ENCODE results near the gene SKP2.

Gene SKP2

DNA sequence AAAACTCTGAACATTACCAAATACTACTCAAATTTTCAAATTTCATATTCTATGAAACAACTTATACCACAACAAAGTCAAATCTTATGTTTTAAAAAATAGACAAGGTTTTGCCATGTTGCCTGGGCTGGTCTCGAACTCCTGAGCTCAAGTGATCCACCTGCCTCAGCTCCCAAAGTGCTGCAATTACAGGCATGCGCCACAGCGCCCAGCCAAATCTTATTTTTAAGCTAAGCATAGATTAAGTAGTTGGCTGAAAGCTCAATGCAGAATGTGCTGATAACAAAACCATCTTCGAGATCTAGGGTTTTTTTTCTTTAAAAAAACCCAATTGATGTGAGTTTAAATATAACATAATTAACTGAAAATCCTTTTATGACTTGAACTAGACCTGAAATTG is 6.6 kb upstream of the SKP2 start:
- TF ChIP-seq, protein P1, sequence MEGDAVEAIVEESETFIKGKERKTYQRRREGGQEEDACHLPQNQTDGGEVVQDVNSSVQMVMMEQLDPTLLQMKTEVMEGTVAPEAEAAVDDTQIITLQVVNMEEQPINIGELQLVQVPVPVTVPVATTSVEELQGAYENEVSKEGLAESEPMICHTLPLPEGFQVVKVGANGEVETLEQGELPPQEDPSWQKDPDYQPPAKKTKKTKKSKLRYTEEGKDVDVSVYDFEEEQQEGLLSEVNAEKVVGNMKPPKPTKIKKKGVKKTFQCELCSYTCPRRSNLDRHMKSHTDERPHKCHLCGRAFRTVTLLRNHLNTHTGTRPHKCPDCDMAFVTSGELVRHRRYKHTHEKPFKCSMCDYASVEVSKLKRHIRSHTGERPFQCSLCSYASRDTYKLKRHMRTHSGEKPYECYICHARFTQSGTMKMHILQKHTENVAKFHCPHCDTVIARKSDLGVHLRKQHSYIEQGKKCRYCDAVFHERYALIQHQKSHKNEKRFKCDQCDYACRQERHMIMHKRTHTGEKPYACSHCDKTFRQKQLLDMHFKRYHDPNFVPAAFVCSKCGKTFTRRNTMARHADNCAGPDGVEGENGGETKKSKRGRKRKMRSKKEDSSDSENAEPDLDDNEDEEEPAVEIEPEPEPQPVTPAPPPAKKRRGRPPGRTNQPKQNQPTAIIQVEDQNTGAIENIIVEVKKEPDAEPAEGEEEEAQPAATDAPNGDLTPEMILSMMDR (IDR thresholded peaks at IDR 0.05) = no peak
- Histone ChIP-seq H3K4me3 (no peak overlapping the region), H3K9me3 (no peaks in the 10 kb centered on the region), H3K27ac (no peak overlapping the region), H3K27me3 (no peaks in the 10 kb centered on the region), H3K36me3 (peaks cover 7 to 13% (median 11%) of the 10 kb centered on the region in 3 donors), H3K4me1 (peaks cover 0 to 15% (median 6%) of the 10 kb centered on the region in 4 donors)
- DNase-seq = no peak
- intact Hi-C loops (cut with DNase I; ENCODE audit: low total_unique reads) = no loop called here

DNA sequence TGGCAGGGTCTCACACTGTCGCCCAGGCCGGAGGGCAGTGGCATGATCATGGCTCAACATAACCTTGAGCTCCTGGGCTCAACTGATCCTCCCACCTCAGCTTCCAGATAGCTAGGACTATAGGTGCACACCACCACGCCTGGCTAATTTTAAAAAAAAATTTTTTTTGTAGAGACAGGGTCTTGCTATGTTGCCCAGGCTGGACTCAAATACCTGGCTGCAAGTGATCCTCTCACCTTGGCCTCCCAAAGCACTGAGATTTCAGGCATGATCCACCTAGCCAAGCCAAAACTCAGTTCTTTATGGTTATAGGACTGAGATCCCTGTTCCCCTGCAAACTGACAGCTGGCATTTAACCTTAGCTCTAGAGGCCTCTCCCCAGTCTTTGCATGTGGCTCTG is 5.5 kb upstream of the SKP2 start:
- H3K27ac ChIP-seq = no peak overlapping the region
- intact Hi-C loops (cut with DNase I; ENCODE audit: low total_unique reads) = no loop called here
- TF ChIP-seq, protein P1 (IDR thresholded peaks at IDR 0.05) = no peak

DNA sequence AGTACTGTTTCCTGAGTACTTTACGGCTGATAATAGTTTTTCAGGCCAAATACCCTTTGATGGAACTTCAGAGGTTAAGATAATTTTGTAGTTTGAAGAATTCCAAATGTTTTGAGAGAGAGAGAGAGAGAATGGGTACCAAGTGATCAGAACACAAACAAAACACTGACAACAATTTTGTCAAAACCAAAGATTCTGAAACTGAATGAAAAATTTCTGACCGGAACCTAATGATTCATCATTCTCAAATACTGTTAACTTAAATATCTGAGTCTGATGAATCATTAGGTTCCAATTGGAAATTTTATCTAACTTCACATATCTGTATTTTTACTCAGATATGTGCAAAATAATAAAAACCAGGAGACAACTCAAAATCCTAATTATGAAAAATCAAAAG is 4.2 kb upstream of the SKP2 start:
- TF ChIP-seq, protein P1 (IDR thresholded peaks at IDR 0.05) = no peak
- H3K9me3 ChIP-seq = no peaks in the 10 kb centered on the region
- H3K4me3 ChIP-seq = no peak overlapping the region
- DNase-seq = no peak
- H3K4me1 ChIP-seq = peaks cover 0 to 25% (median 12%) of the 10 kb centered on the region in 4 donors
- H3K36me3 ChIP-seq = peaks cover 0 to 2% (median 0%) of the 10 kb centered on the region in 3 donors
- H3K27ac ChIP-seq = no peak overlapping the region
- H3K27me3 ChIP-seq = no peaks in the 10 kb centered on the region
- intact Hi-C loops (cut with DNase I; ENCODE audit: low total_unique reads) = no loop called here

More for the DNA sequence above, 5.5 kb upstream of the SKP2 start:
- Histone ChIP-seq H3K36me3 (peaks cover 3 to 6% (median 5%) of the 10 kb centered on the region in 3 donors), H3K9me3 (no peaks in the 10 kb centered on the region), H3K27me3 (no peaks in the 10 kb centered on the region), H3K4me3 (no peak overlapping the region), H3K4me1 (peaks cover 0 to 23% (median 9%) of the 10 kb centered on the region in 4 donors)
- DNase-seq = no peak

DNA sequence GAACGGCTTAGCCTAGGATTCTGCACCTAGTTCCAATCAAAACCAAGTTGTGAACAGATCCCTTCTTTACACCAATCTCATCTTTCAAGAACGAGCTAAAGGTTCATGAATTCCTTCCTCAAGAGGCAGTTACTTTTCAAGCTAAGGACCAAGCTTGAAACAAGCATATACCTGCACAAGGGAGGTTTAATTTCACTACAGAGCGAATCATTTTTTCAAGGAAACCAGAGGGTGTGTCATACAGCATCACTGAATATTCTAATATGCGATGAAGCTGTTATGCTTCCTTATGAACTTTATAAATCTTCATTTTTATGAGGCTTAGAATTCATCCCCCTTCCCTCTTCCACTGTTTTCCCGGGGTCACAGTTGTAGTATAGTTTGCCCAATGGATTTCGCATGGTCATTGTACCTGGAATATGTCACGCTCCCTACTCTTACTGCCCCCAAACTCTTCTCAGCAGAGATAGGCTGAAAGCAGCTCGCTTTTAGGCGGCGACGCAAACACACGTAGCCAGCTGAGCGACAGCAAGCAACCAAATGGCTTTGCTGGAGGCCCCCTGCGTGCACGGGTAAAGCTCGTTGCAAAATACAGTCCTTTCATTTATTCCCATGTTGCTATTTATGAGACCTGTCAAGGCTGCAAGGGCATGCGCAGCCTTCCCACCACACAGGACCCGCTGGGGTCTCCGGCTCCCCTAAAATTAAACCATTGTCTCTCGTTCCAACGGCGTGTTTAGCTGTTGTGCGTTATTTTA is 1.1 kb upstream of the SKP2 start:
- TF ChIP-seq, protein P1 (IDR thresholded peaks at IDR 0.05) = no peak
- Histone ChIP-seq H3K36me3 (peaks cover 0 to 12% (median 0%) of the 10 kb centered on the region in 3 donors), H3K4me1 (peaks cover 0 to 52% (median 24%) of the 10 kb centered on the region in 4 donors), H3K4me3 (peak overlapping the region; percentile 94 to 98), H3K9me3 (no peaks in the 10 kb centered on the region), H3K27me3 (no peaks in the 10 kb centered on the region), H3K27ac (peak overlapping the region; percentile 83 to 90)
- intact Hi-C loops (cut with DNase I; ENCODE audit: low total_unique reads) = loop anchor here (10.0 kb wide), 1 partner anchor 84 kb away; no protein-coding TSS in a partner anchor
- DNase-seq = peak in 1 of 2 donors; percentile 26

DNA sequence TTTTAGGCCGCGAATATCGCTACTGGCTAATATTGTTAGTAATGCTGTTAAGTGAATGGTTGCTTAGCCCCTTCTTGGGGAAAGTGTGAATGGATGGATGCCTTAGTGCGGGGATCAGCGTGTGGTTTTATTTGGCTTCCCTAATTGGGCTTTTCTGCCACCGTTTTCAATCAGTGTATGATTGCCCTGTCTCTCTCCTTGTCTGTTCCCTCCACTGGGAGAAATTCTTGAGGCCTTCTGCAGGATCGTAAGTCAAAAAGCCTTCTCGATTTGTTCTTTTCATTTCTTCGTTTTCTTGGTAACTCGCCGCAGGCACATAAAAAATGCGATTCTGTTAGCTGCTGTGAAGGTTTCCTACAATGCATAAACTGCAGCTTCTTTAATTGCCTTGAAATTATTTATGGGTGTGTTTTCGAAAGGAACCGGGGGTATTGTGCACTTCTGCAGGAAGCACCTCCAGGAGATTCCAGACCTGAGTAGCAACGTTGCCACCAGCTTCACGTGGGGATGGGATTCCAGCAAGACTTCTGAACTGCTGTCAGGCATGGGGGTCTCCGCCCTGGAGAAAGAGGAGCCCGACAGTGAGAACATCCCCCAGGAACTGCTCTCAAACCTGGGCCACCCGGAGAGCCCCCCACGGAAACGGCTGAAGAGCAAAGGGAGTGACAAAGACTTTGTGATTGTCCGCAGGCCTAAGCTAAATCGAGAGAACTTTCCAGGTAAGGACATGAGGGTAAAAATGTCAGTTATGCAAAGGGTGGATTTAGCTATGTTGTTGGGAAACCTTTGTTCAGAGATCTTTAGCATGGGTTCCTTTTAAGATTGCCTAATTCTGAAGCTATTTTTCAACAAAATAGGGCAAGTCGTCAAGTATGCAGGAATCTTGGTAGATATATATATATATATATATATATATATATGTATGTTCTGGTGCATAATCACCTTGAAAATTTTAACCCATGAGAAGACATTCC is 700 bp downstream of the SKP2 start:
- DNase-seq = no peak
- Histone ChIP-seq H3K9me3 (no peaks in the 10 kb centered on the region), H3K27me3 (no peaks in the 10 kb centered on the region), H3K4me1 (peaks cover 0 to 58% (median 27%) of the 10 kb centered on the region in 4 donors), H3K4me3 (peak overlapping the region; percentile 94 to 98), H3K27ac (peak overlapping the region; percentile 83 to 90), H3K36me3 (peaks cover 0 to 18% (median 3%) of the 10 kb centered on the region in 3 donors)
- TF ChIP-seq, protein P1 (IDR thresholded peaks at IDR 0.05) = no peak
- intact Hi-C loops (cut with DNase I; ENCODE audit: low total_unique reads) = loop anchor here (10.0 kb wide), 1 partner anchor 82 kb away; no protein-coding TSS in a partner anchor

Measured in tibial artery (tissue), 4 donors.